Vagina (tissue), 2 donors: ENCODE results near the gene POLR2C.

Experiments
- POLR2A ChIP-seq, 2 donors: fragments of 450-650 bp; IDR thresholded peaks; one replicate each; pipeline ENCODE4 v1.6.1; 2017; ENCODE audit warnings: antibody characterized with exemption in 2 of 2, mild to moderate bottlenecking in 2 of 2, moderate library complexity in 2 of 2
- TF ChIP-seq, protein P1 (sequence below), 3 experiments: fragments of 450-650 bp in 2 of 3; fragments of 200-600 bp in 1 of 3; sonication (generic) in 1 of 3; IDR thresholded peaks; one replicate each; pipeline ENCODE4 v1.5.1; 2017 to 2019; ENCODE audit warnings: antibody characterized with exemption in 3 of 3, mild to moderate bottlenecking in 2 of 3, moderate library complexity in 2 of 3

- TF ChIP-seq POLR2A (IDR thresholded peaks at IDR 0.05) = no peak
- TF ChIP-seq, protein P1, sequence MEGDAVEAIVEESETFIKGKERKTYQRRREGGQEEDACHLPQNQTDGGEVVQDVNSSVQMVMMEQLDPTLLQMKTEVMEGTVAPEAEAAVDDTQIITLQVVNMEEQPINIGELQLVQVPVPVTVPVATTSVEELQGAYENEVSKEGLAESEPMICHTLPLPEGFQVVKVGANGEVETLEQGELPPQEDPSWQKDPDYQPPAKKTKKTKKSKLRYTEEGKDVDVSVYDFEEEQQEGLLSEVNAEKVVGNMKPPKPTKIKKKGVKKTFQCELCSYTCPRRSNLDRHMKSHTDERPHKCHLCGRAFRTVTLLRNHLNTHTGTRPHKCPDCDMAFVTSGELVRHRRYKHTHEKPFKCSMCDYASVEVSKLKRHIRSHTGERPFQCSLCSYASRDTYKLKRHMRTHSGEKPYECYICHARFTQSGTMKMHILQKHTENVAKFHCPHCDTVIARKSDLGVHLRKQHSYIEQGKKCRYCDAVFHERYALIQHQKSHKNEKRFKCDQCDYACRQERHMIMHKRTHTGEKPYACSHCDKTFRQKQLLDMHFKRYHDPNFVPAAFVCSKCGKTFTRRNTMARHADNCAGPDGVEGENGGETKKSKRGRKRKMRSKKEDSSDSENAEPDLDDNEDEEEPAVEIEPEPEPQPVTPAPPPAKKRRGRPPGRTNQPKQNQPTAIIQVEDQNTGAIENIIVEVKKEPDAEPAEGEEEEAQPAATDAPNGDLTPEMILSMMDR (IDR thresholded peaks at IDR 0.05) = no peak
Measured at GRCh38 chr16:57518520-57518919, 56.0 kb downstream of the POLR2C start.
